ENCODE data around the gene ANKFN1.

Gene ANKFN1

DNA sequence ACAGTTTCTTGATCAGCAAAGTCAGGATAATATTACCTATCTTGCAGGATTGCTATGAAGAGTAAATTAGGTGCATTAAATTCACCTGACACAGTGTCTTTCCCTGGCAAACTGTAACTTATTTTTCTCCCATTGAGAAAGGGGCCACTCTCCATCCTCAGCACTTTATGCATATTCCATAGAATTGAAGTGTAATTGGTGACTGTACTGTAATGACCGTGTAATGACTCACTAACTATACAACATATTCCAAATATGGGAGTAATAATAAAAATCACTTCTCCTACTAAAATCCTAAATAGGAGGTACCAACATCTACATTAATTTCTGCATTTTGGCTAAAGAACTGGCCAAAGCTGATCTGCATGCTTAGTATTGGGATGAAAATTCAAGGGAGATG, 298.4 kb downstream of the ANKFN1 start:
- no peak for DNase-seq

DNA sequence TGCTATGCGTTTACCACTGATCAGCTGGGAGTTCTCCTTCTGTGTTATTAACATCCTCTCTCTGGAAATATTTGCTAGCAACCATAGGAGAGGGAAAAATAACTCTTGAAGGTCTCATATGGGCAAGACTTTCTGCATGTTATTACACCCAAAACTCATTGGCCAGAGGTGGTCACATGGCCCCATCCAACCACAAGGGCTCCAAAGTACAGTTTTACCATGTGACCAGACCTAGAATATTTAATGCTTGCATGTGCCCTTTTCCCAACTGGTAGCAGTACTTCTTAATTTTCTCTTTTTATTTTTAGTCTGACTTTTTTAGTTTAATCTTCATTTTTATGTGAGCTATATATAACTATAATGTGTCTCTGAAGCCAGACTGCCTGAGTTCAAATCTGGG, 299.2 kb downstream of the ANKFN1 start:
- no peak for DNase-seq

DNA sequence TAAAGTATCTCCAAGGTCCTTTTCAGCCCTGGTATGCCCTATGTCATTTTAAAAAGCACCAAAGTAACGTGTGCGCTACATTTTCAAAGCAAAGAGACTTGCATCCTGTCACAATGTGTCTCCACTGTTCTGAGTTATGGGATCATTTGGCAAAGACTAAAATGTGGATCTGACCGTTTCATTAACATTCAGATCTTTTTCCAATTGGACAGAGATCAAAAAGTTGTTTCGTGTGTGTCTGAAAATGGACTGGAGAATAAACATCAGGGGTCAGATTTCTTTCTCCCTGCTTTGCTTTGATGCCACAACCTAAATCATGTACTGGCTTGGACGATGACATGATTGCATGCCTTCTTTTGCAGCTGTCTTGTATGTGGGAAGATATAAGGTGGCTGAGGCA, 304.2 kb downstream of the ANKFN1 start:
- DNase-seq: no peak

DNA sequence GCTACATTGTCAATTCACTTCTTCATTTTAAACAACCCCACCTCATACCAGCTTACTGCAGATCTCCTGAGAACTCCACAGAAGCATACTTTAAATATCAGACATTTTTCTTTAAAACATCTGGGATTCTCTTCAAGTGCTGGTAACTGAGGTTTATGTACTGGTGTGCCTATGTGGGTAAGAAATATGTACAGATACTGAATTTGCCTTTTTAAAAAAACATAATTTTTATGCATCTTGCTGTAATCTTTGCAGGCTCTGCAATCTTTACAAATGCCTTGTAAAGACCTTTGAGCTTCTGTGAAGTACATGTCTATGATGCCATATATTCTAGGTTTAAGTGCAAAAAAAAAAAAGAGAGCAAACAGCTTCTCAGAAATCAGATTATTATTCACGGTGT, 312.6 kb downstream of the ANKFN1 start:
- DNase-seq: no peak

DNA sequence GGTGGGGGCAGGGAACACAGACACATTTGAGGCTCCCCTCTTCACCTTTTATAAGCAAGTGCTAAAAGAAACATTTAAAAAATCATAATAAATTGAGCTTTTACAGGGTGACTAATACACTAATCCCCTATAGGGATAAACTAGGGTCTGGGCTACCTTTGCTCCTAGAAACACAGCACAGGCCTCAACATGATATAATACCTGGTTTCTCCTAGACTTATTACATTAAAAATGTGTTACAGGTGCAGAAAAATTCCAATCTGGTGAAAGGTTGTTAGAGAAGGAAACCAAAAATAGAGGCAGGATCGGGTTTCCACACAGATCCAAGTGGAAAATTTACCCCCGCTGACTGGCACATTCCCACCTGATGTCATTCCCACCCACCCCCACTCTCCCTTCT, 315.6 kb downstream of the ANKFN1 start:
- no peak for DNase-seq

DNA sequence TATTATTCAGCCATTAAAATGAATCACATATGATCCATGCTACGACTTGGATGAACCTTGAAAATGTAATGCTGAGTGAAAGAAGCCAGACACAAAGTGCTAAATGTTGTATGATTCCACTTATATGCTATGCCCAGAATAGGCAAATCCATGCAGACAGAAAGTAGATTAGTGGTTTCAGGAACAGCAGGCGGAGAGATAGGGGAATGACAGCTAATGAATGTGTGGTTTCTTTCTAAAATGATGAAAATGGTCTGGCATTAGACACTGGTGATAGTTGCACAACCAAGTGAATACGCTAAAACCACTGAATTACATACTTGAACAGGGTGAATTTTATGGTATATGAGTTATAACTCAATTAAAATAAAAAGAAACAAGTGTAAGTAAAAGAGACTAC, 318.4 kb downstream of the ANKFN1 start:
- DNase-seq: no peak

DNA sequence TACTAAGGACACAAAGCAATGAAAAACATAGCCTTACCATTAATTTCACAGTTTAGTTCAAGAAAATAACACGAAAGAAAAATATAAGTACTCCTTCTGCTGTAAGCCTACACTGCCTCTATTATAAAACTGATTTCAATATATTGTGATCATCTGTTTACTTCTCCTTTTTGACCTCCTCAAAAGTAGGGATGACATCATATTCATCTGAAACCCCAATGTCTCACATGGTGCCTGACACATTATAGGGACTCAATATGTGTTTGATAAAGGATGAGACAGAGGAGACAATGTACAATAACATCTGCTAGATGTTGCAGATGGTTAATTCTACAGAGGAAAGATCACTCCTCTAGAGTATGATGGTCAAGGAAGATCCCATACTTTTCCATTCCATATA, 321.8 kb downstream of the ANKFN1 start:
- DNase-seq: no peak

DNA sequence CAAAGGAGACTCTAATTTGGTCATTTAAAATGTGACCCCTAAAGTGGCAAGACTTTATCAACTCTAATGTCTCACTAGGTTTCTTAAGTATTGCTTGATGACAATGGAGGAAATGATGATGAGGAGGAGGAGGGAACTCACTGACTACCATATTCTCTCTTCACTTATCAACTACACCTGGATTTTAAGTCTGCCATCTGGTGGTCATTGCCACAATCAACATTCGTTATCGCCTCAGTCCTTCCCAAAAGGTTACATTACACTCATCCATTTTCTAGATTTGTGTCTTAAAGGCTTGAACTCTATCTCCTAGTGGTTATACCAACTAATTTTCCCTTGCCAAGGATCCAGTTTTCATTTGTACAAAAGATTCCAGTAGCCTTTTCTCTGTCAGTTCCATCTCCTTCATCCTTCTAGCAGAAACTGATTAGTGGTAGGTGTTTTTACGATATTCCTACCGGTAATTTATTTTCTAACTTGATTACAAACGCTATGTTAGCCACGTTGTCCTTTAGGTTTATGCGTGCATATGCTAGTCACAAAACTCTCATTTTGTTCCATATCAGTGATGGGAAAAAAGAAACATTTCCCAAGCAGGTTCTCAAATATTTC, 325.7 kb downstream of the ANKFN1 start:
- no peak for DNase-seq

DNA sequence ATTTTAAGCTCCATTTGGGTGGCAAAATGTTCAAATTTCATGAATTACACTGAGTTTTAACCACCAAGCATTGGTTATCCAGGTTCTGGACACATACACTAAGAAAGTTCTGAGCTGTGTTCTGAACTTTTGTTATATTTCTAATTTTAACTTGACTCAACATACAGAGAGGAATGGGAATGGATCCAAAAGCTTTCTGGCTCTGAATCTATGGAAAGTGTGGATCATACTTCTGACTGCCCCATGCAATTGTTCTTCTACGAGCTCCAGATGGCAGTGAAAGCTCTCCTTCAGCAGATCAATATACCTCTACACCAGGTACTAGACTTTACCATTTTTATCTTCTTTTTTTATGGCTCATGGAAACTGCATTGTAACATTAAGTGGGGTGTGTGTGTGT, 327.2 kb downstream of the ANKFN1 start:
- no peak for DNase-seq

DNA sequence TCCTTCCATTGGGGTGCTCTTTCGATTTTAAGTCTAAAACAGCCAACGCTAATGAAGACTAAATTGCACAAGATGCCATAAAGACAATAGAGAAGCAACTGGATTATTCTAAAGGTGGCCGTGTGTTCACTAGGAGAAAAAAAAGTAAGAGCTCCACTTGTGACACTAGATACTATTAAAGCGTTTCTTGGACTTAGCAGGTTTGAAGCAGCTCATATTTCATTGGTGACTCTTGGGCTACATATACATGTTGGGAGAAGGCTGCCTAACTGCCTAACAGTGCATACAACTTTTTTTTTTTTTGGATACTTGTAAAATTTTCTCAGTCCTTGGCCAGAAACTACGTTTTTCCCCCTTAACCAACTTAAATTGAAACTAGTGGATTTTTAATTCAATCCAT, 328.4 kb downstream of the ANKFN1 start:
- no peak for DNase-seq

DNA sequence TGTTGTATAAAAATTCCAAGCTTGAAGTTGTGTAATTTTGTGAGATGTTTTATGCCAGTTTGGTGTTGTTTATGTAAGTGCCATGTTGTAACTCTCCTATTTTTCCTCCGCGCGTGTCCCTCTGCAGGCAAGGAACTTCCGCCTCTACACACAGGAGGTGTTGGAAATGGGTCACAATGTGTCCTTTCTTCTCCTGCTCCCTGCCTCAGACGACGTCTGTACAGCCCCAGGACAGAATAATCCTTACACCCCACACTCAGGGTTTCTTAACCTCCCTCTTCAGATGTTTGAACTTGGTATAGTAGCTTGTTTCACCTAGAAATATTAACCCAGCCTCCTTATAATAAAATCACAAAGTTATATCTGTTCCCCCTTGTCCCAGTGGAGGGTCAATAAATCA, 329.0 kb downstream of the ANKFN1 start:
- no peak for DNase-seq

DNA sequence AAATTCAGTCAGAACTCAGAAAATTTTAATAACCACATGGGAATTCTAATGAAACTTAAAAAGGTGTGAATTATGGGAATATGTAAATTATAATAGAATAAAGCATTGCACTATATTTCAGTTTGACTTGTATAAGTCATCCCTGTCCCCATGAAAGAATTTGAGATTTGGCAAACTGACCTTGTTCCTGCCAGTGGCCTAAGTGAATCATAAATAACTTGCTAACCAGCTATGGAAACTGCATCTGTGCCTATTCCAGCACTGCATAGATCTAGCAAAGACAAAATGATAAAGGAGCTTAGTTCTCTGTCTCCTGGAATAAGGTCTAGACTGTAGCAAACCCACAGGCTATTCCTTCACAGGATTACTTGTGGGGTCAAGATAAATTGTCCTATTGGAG, 333.5 kb downstream of the ANKFN1 start:
- no peak for DNase-seq

DNA sequence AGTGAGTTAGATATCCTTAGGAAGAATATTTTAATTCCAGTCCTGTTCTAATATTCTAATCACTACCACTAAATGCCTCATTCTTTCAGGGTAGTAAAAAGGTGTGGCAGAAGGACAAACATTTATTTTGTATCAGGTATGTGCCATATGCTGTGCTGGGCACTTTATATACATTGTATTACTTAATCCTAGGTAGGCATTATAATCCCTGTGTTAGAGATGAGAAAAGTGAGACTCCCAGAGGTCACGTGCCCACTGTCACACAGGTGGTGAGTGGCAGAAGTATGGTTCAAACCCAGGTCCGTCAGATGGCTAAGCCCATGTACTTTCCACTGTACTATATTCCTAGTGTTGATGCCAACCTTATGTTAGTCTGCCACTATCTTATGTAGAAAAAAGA, 335.5 kb downstream of the ANKFN1 start:
- no peak for DNase-seq

DNA sequence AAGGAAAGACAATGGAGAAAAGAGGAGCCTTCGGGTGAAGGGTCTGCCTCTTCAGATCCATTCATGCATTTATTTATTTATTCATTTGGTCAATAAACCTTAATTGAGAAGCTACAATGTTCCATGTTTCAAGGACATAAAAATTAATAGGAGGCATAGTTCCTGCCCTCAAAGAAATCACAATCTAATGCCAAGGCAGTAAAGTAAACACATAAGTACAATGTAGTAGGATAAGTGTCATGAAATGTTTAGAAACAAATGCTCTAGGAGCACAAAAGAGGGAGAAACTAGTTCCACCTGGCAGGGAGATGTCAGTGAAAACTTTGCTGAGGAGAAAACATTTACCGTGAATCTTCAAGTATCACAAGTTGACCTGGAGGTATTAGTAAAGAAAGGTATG, 336.7 kb downstream of the ANKFN1 start:
- DNase-seq: no peak

DNA sequence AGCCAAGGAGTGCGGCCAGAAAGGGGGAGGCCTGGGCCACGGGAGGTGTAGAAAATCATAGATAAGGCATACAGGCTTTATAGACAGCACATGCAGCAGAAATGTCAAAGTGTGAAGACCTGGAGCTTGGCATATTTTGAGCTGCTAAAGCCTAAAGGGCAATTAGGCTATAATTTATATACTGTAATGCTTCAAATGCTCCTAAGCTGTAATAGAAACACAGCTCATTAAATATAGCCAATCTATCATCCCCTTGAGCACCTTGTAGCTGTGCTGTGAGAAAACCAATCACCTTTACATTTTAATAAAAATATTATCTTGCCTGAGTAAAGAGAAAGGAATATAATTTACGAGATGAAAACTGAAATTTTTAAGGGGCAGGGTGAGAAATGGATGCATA, 342.3 kb downstream of the ANKFN1 start:
- DNase-seq: no peak

DNA sequence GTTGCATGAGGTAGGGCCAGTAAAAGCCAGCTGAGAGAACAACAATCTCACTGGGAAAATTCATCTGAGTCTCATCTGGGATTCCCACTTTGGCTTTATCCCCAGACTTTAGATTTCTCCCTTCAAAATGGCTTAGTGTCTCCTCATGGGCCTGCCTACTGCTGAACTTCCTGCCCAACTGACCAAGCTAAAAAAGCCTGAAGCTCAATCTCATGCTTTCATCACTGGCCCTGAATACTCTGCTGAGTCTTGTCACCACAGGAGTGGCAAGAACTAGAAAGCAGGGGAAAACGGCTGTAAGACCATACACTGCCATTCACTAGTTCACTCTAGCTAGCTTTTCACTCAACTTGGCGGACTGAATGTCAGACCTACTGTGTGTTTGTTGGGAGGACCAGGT, 343.9 kb downstream of the ANKFN1 start:
- no peak for DNase-seq

DNA sequence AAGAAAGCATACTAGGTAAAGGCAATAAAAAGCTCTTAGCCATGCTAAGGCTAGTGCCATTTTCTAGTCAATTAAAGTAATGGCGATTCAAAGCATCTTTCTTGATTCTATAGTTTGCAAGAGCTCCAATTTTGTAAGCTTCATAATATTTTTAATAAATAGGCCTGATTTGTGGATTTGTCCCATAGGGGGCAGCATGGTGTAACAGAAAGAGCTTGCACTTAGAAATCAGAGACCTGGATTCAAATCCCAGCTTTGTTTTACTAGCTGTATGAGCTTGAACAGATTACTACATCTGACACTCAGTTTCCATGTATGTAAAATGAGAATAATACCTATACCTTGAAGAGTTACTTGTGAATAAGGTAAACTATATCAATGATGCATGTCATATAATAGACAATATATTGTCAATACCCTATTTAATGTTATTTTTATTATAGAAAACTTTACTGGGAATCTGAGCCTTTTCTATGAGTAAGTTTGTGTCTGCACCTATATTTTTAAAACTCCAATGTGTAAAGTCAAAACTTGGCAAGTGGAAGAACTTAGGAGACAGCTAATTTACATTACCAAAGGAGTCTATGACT, 346.6 kb downstream of the ANKFN1 start:
- no peak for DNase-seq

DNA sequence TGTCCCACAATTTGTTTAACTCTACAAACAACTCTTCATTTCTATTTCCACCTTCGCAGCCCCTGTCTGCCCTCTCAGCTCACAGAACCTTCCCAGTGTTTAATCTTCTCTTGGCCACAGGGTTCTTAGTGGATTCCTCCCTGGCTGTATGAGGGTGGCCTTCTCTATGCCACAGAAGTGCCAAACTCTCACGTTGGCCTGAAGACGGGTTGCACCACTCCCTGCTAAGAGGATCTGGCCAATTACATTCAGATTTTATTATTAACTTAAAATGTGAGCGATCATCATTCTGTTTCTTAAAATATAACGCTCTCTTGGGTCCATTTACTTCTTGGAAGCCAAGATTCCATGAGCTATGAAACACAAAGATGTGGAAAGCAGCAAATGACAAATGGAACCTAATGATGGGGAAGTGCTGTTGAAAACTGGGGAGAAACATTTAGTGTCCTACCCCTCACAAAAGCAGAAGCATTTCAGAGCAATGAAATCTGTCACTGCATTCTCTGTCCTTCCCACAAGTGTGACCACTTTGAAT, 348.9 kb downstream of the ANKFN1 start:
- DNase-seq: no peak

DNA sequence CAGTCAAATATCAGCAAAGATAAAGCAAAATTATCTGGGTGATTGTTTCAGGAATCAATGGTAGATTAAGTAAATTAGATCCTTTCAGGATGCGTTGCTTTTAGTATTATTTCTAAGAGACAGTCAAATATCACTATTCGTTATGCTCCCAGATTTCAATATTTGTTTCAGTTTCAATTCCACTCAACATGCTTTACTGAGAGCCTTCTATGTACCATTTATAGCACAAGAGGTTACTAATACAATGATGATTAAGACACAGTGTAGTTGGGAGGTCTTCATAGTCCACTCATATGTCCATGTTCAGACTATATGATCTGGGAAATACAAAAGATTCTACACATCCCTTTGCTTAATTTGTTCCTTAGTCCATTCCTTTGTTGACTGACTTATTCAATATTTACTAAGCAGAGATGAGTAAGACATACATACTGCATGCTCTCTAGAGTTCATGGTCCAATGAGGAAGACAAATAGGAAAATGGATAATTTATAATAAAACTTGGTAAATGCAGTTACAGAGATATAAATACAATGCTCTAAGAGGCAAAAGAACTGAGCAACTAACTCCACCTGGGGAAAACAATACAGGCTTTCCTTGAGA, 352.0 kb downstream of the ANKFN1 start:
- DNase-seq: no peak

DNA sequence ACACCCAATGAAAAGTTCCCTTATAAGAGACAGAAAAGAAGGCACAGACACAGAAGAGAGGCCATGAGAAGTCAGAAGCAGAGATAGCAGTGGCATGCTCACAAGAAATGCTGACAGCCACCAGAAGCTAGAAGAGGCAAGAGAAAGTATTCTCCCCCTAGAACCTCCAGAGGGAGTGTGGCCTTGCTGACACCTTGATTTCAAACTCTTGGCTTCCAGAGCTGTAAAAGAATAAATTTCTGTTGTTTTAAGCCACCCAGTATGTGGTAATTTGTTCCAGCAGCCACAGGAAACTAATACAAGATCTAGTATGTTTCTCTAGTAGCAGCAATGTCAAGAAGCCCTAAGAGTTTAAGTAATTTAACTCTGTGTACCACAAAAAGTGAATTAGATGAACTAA, 353.1 kb downstream of the ANKFN1 start:
- no peak for DNase-seq

DNA sequence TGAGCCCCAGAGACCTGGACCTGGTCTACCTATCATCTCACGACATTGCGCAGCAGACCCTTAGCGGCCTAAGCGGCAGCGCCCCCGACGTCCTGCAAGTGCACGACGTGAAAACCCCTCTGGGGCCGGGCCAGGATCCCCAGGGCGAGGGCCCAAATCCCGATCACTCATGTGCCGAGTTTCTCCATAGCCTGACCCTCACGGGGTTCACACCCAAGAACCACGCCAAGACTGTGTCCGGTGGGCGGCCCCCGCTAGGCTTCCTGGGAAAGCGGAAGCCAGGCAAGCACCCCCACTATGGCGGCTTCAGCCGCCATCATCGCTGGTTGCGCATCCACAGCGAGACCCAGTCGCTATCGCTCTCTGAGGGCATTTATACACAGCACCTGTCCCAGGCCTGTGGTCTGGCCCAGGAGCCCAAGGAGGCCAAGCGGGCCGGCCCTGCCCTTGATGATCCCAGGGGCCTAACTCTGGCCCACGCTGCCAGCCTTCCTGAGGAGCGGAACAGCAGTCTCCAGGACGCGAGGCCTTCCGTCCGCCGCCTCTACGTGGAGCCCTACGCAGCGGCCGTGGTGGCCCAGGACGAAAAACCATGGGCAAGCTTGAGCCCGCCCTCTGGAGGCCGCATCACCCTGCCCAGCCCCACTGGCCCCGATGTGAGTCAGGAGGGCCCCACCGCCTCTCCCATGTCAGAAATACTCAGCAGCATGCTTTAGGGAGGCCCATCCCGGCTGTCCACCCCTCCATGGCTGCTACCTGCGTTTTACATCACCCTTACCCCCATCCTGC, 357.5 kb downstream of the ANKFN1 start:
- DNase-seq: no peak

DNA sequence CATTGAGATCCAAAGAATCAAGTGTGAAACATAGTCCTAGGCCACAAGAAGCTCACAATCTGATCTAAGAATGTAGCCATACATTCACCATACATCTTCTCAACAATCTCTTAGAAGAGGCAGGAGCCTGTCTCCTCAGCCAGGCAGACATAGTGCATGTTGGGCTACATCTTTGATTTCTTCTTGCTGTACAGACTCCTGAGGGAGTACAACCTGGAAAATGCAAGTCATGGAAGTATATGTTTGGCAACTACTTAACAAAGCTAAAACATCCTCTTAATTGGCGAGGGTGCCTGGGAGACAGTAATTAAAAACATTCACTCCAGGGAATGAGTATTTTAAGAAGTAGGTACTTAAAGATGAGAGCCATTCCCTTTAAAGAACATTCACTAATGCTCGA, 361.0 kb downstream of the ANKFN1 start:
- no peak for DNase-seq

DNA sequence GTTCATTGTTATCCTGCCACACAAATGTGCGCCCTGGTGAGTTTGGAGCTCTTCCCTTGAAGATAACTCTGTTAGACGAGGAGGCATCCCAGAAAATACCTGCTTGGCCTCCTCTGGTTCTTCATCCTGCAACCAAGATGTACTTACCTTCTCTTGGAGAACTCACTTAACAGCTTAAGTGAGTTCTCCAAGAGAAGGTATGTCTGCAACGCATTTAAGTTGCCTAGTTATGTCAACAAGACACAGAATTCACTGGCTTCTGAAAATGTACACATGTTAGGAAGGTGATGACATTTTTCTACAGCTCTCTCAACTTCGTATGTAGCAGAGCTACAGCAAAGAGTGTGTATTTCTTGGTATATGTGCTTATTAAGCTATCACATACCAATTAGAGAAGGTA, 361.6 kb downstream of the ANKFN1 start:
- DNase-seq: no peak
